Left renal pelvis (tissue), 4 donors: ENCODE data around the gene RAB27B. TPM values are rescaled to one million over a fixed set of nuclear protein-coding genes. Genes with fewer than 3 reads are reported as not detected.

Source experiments
- polyA plus RNA-seq, 4 donors: library from polyadenylated mRNA; unstranded; fragments of 120-200 nt; gene quantifications; one replicate each; pipeline ENCODE4 v1.2.1, GENCODE V29; 2013; ENCODE audit not compliant: insufficient read length in 4 of 4

Gene RAB27B
- polyA plus RNA-seq, 4 donors = 0.56 to 6.2 (median 5.6) TPM

Other genes with a start within 250 kb of the RAB27B start
- not detected for gene DYNAP, start 237.2 kb upstream of the RAB27B start, polyA plus RNA-seq
- gene CCDC68, start 131.0 kb downstream of the RAB27B start, polyA plus RNA-seq = 10 to 100 TPM in 1 of 4 donors, 1 to 10 TPM in 3; 3.2 to 12.0 (median 9.2) TPM